GM21619 (cell line): ENCODE results near the gene ADGRA1.
"Not testable (repeated sequence)": the region's sequence is repeated elsewhere in the genome, so short reads cannot be mapped to it uniquely, and the experiment has no call there.

ENCODE experiments used
- ATAC-seq: cut with Tn5 transposase; IDR thresholded peaks from one replicate; pipeline ENCODE4 v1.9.1; 2021; ENCODE audit not compliant: unreplicated experiment

ADGRA1 gene

GRCh38 chr10:133126431-133127290 lies 38.9 kb downstream of the ADGRA1 start:
- ATAC-seq: no peak

DNA sequence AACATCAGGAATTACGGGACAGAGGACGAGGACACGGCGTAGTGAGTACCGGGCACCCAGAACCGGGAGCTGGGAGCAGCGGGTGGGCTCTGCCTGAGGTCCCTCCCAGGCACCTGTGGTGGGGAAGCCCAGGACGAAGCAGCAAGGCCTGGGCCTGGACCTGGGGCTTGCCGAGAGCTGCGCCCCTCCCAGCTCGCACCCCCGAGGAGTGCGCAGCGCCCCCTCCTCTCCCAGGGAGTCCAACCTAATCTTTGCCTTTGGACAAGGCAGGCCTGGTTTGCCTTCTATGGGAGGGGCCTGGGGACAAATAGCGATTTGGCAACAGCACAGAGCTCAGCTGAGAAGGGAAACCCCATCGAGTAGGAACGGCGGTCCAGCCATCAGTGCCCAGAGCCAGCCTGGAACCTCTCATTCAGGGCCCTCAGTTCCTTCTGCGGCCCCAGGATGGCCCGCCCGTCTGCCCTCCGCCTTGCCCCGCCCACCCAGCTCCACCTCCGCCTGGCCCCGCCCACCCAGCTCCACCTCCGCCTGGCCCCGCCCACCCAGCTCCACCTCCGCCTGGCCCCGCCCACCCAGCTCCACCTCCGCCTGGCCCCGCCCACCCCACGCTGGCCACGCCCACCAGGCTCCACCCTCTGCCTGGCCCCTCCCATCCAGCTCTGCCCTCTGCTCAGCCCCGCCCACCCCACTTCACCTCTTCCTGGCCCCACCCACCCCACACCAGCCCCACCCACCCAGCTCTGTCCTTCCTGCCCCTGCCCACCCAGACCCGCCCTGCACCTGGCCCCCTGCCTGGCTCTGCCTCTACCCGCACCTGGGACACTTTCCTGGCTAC lies 39.8 kb downstream of the ADGRA1 start:
- no peak for ATAC-seq

GRCh38 chr10:133128126-133129070 lies 40.7 kb downstream of the ADGRA1 start:
- ATAC-seq: no peak

DNA sequence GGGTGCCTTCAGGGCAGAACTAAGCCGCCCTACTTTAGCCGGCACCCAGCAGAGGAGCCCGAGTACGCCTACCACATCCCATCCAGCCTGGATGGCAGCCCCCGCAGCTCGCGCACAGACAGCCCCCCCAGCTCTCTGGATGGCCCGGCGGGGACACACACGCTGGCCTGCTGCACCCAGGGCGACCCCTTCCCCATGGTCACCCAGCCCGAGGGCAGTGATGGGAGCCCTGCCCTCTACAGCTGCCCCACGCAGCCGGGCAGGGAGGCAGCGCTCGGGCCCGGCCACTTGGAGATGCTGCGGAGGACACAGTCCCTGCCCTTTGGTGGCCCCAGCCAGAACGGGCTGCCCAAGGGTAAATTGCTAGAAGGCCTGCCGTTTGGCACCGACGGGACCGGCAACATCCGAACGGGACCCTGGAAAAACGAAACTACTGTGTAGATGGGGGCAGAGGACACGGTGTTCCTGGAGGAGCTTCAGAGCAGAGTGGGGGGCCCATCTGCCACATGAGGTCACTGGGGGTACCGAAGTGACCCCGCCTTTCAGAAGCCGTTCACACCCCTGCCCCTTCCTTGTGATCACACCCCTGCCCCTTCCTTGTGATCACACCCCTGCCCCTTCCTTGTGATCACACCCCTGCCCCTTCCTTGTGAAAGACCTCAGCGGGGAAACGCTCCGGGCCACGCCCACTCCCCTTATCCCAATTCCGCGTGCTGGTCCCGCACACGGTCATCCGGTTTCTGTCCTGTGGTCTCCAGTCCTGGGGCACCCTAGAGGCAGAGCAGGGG lies 41.5 kb downstream of the ADGRA1 start:
- ATAC-seq: no peak

DNA sequence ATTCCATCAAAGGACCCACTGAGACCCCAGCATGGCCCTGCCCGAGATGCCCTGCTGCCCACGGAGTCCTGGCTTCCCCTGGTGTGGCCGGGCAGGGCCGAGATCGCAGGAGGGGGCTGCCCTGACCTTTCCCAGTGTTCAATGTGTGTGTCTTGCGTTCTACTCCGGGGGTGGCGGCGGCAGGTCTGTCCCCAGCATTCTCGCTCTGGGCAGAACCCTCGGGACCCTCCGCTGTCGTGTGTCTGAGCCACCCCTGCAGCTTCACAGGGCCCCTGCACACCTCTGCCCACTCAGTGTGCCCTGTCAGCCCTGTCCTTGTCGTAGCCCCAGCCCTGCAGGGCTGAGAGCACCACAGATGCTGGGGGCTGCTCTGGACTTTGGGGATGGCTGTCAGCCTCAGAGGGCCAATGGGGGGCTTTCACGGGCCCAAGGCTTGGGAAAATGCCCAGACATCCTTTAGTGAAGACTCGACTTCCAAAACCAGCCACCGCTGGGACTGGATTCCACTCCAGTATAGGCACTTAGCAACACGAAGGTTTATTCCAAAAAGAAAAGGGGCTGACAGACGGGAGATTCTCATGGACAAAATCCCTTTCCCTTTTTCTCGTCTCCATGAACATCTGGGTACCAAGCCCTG lies 42.3 kb downstream of the ADGRA1 start:
- no peak for ATAC-seq

DNA sequence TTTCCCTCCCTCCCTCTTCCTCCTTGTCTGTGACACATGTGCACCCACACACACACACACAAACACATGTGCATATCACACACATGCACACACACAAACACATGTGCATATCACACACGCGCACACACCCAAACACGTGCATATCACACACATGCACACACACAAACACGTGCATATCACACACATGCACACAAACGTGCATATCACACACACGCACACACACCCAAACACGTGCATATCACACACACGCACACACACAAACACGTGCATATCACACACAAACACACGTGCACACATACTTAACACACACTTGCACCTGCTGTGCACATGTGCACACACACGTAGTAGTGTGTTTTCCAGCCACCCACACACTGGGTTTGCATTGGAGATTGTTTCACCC lies 42.9 kb downstream of the ADGRA1 start:
- ATAC-seq: no peak

DNA sequence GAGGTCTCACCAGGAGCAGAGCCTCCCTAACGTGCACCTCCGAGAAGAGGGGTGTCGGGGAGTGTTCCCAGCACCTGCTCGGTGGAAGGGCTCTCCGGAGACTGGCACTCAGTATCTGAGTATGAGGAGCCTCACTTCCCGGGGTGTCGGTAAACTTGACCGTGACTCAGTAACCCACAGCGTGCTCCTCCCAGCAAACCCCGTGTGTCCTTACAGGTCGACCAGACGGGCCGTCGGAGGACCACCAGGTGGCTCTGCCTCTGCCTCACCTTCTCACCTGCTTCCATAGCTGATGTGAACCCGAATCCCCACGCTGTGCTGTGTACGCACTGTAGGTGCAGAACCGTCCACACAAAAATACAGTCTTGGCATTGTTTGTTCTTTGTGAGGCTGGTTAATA lies 43.3 kb downstream of the ADGRA1 start:
- no peak for ATAC-seq

GRCh38 chr10:133131734-133132472 lies 44.2 kb downstream of the ADGRA1 start:
- ATAC-seq: no peak

- no peak for ATAC-seq
These were observed 45.0 kb downstream of the ADGRA1 start for GRCh38 chr10:133132473-133133291.

DNA sequence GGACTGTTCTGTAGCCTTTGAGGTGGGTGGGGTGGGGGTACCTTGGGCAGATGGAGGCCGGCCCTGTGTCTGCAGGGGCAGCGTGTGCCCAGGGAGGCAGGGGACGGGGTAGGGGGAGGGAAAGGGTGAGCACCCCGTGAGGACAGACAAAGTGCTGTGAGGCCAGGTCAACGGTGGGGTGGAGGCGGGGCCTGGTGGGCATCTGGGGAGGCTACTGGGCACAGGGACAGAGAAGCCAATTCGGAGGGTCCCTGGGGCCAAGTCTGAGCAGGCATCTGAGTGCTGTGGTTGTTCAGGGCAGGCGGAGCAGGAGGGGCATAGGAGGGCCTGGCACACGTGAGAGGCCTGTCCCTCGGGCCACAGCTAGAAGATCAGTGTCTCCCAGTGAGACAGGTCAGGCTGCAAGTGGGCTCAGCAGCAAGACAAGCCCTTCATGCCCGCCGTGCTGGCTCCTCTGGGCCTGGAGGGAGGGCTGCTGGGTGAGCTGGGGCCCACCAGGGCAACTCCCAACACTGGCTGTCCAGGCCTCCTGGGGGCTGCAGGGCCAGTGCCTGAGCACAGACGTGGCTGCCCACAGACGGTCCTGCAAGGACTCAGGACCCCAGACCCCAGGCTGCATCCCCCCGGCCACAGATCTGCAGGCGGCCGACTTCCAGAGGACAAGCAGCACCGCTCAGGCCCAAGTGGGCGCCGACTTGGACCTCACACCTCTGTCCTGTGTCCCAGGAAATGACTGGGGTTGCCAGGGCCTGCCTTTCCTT lies 45.9 kb downstream of the ADGRA1 start:
- ATAC-seq: no peak

DNA sequence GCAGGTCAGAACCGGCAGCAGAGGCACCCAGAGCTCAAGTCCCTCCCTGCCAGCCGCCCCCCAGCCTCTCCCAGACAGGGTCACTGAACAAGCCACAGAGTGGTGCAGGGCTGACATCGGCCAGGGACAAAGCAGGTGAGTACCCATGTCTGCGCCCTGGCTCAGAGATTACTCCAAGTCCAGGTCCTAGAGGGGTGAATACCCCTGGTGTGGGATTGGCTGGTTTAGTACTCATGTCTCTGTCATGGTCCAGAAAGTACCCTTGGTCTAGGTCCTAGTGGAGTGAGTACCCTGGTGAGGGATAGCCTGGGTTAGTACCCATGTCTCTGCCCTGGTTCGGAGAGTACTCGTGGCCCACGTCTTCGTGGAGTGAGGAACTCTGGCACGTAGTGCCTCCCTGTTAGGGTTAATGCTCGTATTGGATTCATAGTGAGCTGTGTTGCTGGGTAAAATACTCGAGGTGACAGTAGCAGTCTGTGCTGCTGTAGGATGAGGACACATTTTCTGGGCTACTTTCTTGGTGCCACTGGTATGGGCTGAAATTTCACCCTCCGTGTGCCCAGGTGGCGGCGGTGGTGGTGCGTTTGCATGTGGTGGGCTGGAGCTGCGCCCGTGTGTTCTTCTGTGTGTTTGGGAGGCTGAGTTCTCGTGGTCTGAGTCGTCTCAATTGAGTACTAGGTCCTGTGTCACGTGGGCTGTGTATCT lies 46.8 kb downstream of the ADGRA1 start:
- no peak for ATAC-seq

DNA sequence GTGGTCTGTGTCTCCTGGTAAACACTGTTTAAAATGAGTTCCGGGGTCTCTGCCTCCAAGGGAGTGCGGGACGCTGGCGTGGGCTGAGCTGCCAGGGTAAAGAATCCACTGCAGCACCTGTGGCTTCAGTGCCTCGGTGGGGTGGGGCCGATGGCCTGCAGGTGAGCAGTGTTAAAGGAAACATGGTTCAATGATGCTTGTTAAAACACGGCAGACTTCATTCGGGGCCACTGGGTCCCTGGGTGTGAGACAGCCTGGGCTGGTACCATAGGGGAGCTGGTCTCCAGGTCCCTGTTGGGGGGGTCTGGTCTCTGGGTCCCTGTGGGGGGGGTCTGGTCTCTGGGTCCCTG lies 47.4 kb downstream of the ADGRA1 start:
- no peak for ATAC-seq

DNA sequence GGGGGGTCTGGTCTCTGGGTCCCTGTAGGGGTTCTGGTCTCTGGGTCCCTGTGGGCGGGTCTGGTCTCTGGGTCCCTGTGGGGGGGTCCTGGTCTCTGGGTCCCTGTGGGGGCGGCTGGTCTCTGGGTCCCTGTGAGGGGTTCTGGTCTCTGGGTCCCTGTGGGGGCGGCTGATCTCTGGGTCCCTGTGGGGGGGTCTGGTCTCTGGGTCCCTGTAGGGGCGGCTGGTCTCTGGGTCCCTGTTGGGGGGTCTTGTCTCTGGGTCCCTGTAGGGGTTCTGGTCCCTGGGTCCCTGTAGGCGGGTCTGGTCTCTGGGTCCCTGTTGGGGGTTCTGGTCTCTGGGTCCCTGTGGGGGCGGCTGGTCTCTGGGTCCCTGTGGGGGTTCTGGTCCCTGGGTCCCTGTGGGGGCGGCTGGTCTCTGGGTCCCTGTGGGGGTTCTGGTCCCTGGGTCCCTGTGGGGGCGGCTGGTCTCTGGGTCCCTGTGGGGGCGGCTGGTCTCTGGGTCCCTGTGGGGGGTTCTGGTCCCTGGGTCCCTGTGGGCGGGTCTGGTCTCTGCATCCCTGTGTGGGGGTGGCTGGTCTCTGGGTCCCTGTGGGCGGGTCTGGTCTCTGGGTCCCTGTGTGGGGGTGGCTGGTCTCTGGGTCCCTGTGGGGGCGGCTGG lies 49.9 kb downstream of the ADGRA1 start:
- ATAC-seq: not testable (repeated sequence)

GRCh38 chr10:133139551-133140065 lies 51.9 kb downstream of the ADGRA1 start:
- ATAC-seq: no peak

DNA sequence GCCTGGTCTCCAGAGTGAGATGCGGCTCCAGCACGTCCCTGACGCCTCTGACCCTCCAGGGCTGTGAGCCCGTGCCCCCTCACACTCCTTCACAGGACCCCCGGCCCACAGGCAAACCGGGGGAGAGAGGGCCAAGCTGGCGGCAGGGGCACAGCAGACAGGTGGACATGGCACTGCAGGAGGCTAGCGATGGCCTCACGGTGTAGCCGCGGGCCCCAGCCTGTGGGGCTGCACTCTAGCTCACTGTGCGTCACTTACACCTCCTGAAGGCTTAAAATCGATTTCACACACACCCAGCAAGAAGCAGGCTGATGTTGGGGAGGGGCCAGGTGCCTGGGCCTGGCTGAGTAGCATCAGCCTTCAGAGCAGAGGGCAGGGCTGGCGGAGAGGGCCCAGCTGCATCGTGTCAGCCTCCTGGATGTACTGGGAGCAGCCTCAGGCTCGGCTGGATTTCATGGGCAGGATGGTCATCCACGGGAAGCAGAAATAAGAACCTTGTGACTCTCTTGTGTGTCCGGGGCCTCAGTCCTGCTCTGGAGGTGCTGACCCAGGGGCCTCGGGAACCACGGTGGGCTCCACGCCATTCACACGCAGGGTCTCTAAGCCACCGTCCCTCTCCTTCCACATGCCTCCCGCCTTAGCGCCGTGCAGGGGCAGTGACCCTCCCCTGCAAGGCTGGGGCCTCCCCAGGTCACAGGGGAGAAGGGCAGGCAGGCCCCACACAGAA lies 52.9 kb downstream of the ADGRA1 start:
- no peak for ATAC-seq
